ENCODE measurements around the gene USP20.

- TF ChIP-seq TCF4 (CRISPR knock-in tag; IDR thresholded peaks at IDR 0.05; ENCODE audit: borderline replicate concordance) (no peak), BACH2 (CRISPR knock-in tag; IDR thresholded peaks at IDR 0.05; ENCODE audit: borderline replicate concordance) (no peak), ZNF8 (CRISPR knock-in tag; IDR thresholded peaks at IDR 0.05) (no peak), ZNF565 (CRISPR knock-in tag; conservative IDR thresholded peaks at IDR 0.05; ENCODE audit: low read depth) (no peak), ESRRG (CRISPR knock-in tag; IDR thresholded peaks at IDR 0.05) (no peak), POU6F1 (CRISPR knock-in tag; IDR thresholded peaks at IDR 0.05; ENCODE audit: borderline replicate concordance, low read depth) (no peak), PATZ1 (CRISPR knock-in tag; IDR thresholded peaks at IDR 0.05; ENCODE audit: borderline replicate concordance) (no peak), PPARA (CRISPR knock-in tag; IDR thresholded peaks at IDR 0.05; ENCODE audit: borderline replicate concordance) (no peak), ZFP30 (CRISPR knock-in tag; IDR thresholded peaks at IDR 0.05) (no peak), ARNTL (CRISPR knock-in tag; IDR thresholded peaks at IDR 0.05; ENCODE audit: borderline replicate concordance, low read depth) (no peak), RARB (CRISPR knock-in tag; IDR thresholded peaks at IDR 0.05) (no peak), ZC3H10 (CRISPR knock-in tag; IDR thresholded peaks at IDR 0.05) (no peak), ISL1 (CRISPR knock-in tag; IDR thresholded peaks at IDR 0.05) (no peak)
- TF ChIP-seq, protein P1, sequence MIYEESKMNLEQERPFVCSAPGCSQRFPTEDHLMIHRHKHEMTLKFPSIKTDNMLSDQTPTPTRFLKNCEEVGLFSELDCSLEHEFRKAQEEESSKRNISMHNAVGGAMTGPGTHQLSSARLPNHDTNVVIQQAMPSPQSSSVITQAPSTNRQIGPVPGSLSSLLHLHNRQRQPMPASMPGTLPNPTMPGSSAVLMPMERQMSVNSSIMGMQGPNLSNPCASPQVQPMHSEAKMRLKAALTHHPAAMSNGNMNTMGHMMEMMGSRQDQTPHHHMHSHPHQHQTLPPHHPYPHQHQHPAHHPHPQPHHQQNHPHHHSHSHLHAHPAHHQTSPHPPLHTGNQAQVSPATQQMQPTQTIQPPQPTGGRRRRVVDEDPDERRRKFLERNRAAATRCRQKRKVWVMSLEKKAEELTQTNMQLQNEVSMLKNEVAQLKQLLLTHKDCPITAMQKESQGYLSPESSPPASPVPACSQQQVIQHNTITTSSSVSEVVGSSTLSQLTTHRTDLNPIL (CRISPR knock-in tag; IDR thresholded peaks at IDR 0.05; ENCODE audit: low read depth): no peak
These were observed 46.5 kb downstream of the USP20 start for GRCh38 chr9:129881547-129882324.
